B cell (primary cell): ENCODE data around the gene ZFP14.

Source experiments
- EZH2 ChIP-seq: IDR thresholded peaks from 2 replicates; pipeline ENCODE4 v1.6.1; 2012; ENCODE audit warnings: borderline replicate concordance, low read depth, mild to moderate bottlenecking, moderate library complexity, low read length; ENCODE audit not compliant: insufficient read depth, poor library complexity, severe bottlenecking
- TF ChIP-seq, protein P1 (sequence below): fragments of 200-600 bp; IDR thresholded peaks from one replicate; pipeline ENCODE4 v1.8.0; 2022; ENCODE audit warnings: antibody characterized with exemption, mild to moderate bottlenecking

DNA sequence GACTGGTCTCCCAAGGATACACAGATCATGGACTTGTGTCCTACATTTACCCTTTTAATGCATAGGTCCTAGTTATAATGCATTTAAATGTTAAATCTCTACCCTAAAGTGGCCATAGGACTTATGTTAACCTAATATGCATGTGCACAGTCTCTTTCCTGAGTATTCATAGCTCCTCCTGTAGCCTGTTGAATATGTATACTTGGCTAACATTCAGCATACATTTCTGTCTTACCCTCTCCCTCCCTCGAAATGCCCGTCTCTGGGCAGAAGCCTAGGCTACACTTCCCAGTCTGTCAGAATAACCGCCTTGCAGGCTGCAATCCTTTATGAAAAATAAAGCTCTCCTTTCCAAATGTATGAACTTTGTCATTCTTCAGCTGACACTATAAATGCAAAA lies 25.5 kb upstream of the ZFP14 start:
- TF ChIP-seq EZH2 = no peak
- TF ChIP-seq, protein P1, sequence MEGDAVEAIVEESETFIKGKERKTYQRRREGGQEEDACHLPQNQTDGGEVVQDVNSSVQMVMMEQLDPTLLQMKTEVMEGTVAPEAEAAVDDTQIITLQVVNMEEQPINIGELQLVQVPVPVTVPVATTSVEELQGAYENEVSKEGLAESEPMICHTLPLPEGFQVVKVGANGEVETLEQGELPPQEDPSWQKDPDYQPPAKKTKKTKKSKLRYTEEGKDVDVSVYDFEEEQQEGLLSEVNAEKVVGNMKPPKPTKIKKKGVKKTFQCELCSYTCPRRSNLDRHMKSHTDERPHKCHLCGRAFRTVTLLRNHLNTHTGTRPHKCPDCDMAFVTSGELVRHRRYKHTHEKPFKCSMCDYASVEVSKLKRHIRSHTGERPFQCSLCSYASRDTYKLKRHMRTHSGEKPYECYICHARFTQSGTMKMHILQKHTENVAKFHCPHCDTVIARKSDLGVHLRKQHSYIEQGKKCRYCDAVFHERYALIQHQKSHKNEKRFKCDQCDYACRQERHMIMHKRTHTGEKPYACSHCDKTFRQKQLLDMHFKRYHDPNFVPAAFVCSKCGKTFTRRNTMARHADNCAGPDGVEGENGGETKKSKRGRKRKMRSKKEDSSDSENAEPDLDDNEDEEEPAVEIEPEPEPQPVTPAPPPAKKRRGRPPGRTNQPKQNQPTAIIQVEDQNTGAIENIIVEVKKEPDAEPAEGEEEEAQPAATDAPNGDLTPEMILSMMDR = no peak
